NCI-H526 treated with DMSO at 0.1 percent for 48 hours (cell line): ENCODE data around the gene NDUFA6.

Experiments used
- DNase-seq: peaks from one replicate; lab custom pipeline; 2025; lab: John Stamatoyannopoulos, UW

NDUFA6 gene

GRCh38 chr22:42070517-42071422 is 19.8 kb downstream of the NDUFA6 start, which contains the start of gene NAGA:
Gene NAGA (minus strand): TSS chr22:42070812. CDS start chr22:42070297, 515 bp downstream.
- peak; percentile 82 for DNase-seq

- no peak for DNase-seq
These were observed 20.6 kb downstream of the NDUFA6 start for GRCh38 chr22:42069801-42070516.

DNA sequence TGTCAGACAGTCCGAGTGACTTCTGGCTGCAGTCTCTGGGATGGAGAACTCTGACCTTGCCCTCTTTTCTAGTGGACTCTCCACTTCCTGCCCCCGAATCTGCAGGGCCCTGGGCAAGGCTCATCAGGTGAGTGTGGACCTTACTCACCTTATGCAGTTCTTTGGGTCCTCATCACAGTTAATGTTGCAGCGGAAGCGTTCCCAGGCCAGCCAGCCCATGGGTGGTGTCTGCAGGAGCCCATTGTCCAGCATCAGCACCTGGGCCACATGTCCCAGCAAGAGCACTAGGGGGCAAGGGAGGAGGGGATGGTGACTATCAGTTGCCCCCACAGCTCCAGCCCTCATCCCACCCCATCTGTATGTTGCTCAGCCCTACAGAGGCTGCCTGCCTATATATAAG is 22.3 kb downstream of the NDUFA6 start:
- DNase-seq, result no peak

- no peak for DNase-seq
These were observed 22.8 kb downstream of the NDUFA6 start for GRCh38 chr22:42067671-42068251.

DNA sequence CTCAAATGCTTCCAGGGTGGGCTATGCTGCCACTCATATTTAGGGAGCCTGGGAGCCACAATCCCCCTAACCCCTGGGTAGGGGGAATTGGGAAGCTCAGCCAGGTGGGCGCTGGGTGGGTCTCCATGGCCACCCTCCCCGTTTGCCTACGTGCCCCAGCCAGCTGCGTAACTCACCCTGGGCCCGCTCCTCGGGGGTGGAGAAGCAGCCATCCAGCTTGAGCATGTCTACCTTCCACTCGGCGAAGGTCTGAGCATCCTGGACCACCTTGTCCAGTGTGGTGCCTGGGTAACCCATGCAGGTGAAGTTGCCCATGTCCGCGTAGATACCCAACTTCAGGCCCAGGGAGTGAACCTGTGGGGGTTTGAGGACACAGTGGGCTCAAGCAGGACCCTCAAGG is 23.6 kb downstream of the NDUFA6 start:
- DNase-seq, result no peak

GRCh38 chr22:42066126-42066761 is 24.3 kb downstream of the NDUFA6 start:
- no peak for DNase-seq

GRCh38 chr22:42065438-42066125 is 25.0 kb downstream of the NDUFA6 start:
- DNase-seq, result no peak

- DNase-seq, result no peak
These were observed 25.9 kb downstream of the NDUFA6 start for GRCh38 chr22:42064629-42065028.

GRCh38 chr22:42062506-42063170 is 27.9 kb downstream of the NDUFA6 start:
- no peak for DNase-seq

- DNase-seq, result no peak
These were observed 29.5 kb downstream of the NDUFA6 start for GRCh38 chr22:42061041-42061440.

DNA sequence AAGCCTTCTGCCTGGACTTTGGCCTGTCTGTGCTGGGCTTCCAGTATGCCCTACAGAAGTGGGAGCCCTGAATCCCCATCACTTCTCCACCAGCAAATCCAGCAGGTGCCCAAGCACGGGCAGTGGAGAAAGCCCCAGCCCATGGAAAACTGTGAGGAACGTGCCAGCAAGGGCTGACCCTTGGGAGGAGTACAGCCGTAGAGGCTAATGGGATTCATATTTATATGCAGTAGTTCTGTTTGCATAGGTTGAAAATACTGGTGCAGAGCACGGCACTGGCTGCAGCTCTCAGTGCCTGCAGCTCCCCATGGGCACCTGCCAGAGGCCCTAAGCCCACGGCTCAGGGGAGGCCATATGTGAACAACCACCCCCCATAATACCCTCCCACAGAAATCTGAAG is 30.1 kb downstream of the NDUFA6 start:
- DNase-seq, result no peak

DNA sequence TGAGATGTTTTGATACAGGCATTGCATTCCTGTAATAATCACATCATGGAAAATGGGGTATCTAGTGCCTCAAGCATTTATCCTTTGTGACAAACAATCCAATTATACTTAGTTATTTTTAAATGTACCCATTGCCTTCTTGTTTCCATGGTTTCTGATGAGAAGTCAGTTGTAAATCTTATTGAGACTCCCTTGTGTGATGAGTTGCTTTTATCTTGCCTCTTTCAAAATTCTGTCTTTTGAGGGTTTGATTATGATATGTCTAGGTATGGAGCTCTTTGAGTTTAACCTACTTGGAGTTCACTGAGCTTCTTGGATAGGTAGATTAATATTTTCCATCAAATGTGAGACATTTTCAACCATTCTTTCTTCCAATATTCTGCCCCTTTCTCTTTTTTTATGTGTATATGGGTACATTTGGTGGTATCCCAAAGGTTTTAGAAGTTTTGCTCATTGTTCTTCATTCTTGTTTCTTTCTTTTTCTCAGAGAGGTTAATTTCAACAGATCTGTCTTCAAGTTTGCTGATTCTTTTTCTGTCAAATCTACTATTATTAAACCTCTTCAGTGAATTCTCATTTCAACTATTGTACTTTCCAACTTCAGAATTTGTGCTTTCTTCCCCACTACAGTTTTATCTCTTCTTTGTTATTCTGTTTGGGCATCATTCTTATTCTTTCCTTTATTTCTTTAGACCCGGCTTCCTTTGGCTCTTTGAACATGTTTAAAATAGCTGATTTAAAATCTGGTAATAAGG is 33.6 kb downstream of the NDUFA6 start:
- no peak for DNase-seq

- DNase-seq, result no peak
These were observed 37.8 kb downstream of the NDUFA6 start for GRCh38 chr22:42052765-42053164.

GRCh38 chr22:42050641-42051180 is 39.9 kb downstream of the NDUFA6 start:
- no peak for DNase-seq

DNA sequence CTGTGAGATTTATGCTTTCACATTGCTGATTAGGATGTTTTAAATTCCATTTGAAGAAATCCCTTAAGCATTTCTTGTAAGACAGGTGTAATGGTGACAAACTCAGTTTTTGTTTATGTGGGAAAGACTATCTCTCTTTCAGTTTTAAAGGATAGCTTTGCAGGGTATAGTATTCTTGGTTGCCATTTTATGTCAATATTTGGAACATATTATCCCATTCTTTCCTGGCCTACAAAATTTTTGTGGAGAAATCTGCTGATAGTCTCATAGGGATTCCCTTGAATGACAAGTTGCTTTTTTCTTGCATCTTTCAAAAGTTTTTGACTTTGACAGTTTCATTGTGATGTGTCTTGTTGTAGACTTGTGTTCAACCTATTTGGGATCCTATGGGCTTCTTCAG is 48.8 kb downstream of the NDUFA6 start:
- no peak for DNase-seq

DNA sequence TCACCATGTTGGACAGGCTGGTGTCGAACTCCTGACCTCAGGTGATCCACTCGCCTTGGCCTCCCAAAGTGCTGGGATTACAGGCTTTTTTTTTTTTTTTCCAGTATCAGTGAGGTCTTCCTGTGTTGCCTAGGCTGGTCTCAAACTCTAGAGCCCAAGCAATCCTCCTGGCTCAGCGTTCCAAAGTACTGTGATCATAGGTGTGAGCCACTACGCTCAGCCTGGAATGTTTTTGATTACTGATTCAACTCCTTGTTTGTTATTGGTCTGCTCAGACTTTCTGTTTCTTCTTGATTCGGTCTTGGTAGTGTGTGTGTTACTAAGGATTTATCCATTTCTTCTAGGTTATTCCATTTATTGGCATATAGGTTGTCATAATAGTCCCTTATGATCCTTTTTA is 51.3 kb downstream of the NDUFA6 start:
- DNase-seq, result no peak
